NCI-H82 (cell line): Measurements from ENCODE around the gene ITGA2B.
"Not testable (repeated sequence)": the region's sequence is repeated elsewhere in the genome, so short reads cannot be mapped to it uniquely, and the experiment has no call there.

Experiments
- DNase-seq: peaks from one replicate; lab custom pipeline; 2025; lab: John Stamatoyannopoulos, UW

The ITGA2B gene

DNA sequence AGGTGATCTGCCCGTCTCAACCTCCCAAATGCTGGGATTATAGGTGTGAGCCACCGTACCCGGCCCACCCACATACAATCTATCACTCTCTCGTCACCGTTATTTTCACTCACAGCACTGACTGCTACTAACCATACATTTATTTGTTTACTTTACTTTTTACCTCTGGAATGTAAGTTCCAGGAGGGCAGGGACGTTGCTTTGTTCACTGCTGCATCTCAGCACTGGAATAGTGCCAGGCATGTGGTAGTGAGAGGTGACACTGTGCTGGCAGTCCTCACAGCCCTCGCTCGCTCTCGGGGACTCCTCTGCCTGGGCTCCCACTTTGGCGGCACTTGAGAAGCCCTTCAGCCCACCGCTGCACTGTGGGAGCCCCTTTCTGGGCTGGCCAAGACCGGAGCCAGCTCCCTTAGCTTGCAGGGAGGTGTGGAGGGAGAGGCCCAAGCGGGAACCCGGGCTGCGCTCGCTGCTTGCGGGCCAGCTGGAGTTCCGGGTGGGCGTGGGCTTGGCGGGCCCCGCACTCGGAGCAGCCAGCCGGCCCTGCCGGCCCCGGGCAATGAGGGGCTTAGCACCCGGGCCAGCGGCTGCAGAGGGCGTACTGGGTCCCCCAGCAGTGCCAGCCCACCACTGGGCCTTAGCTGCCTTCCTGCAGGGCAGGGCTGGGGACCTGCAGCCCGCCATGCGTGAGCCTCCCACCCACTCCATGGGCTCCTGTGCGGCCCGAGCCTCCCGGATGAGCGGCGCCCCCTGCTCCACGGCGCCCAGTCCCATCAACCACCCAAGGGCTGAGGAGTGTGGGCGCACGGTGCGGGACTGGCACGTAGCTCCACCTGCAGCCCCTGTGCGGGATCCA lies 20.8 kb downstream of the ITGA2B start:
- not testable (repeated sequence) for DNase-seq

DNA sequence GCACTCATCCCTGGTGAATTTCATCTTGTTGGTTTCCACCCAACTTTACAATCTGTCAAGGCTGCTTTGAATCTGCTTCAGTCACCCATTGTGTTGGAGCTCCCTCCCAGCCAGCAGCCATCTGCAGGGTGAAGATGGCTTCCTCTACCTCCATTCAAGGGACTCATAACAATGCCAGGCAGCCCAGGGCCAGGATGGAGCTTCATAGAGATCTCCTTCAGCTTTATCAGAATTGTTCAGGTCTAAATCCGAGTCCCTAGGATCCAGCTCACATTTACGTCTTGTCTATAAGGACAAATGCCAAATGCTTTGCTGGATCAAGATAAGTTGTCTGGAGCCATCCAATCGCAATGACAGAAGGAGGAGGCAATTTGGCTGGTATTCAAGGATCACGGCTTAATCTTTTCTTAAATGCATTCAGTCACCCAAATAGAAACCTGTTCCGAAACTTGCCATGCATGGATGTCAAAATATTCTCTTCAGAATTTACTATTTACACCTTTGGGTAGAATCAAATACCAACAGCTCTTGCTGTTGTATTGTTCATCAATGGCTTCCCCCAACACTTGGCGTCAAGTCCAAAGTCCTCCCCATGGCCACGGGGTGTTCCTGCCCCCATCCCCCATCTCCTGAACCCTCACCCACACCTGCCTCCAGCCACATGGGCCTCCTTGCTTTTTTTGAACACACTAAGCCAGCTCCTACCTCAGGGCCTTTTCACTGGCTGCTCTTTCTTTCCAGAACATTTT lies 22.0 kb downstream of the ITGA2B start:
- peak; percentile 72 for DNase-seq

DNA sequence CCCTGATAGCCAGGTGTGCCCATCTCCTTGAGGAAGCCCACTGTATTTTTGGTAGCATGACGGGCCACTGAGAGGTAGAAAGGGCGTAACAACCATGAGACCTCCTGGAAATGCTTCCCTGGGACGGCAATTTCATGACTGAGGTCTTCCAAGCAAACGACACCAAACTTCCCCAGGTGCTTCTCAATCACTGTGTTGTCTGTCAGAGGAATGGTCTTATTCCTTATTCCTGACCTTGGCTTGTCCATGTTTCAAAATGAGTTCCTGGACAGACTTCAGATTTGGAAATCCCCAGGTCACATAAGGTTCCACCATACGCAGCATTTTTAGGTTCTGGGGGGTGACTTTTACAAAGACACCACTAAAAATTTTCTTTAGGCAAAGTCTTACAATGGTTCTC lies 24.4 kb downstream of the ITGA2B start:
- DNase-seq, result not testable (repeated sequence)

DNA sequence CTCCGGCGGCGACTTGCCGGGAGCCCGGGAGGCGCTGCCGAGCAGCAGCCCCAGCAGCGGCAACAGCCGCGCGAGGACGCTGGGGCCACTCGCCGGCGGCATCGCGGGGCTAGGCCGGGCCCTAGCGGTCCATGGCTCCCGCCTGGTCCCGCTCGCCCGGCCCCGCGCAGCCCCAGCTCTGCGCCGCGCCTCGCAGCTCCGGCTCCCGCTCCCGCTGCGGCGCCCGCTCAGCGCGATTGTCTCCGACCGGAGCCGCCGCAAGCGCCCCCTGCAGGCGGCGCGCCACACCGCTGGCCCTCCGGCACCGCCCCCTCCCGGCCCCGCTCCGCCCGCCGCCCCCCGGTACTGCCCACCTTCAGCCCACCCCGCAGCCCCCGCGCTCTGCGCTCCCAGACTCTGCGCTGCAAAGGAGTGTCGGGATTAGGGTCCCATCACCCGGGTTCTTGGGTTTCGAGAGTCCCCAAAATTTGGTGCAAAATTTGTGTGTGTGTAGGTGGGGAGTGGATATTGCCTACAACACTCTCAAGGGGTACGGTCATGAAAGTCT lies 25.8 kb downstream of the ITGA2B start, which contains the start of gene FAM171A2:
Gene FAM171A2 (minus strand): TSS at position 241 of the 547 bp plus-strand sequence. CDS start 139 bp downstream, at position 102.
- DNase-seq, result peak; percentile 81

DNA sequence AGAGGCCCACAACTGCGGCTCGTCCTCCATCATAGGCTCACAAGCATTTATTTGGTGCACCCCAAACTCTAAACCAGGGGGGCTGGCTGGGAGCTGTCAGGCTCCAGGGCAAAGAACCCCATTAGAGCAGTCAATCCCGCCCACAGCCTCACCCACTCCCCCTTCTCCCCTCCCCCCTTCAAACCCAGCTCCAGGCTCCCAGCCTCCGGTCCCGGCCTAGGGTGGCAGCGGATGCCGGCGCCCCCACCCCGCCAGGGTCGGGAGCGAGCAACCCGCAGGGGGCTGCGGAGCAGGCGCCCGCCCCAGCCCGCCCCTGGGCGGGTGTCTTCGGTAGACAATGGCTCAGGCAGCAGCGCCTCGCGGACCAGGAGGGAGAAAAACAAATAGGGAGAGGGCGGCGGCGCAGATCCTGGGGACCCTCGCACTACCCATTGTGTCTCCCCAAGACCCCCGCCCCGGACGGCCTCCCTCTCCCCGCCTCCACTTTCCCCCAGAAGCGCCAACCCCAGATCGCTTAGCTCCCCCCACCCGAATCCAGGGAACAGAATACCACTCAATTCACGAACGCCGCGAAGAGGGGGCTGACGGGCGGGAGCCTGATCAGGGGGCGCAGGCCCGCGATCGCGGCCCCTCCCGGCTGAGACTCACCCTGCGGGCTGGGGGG lies 26.4 kb downstream of the ITGA2B start:
- peak; percentile 65 for DNase-seq

DNA sequence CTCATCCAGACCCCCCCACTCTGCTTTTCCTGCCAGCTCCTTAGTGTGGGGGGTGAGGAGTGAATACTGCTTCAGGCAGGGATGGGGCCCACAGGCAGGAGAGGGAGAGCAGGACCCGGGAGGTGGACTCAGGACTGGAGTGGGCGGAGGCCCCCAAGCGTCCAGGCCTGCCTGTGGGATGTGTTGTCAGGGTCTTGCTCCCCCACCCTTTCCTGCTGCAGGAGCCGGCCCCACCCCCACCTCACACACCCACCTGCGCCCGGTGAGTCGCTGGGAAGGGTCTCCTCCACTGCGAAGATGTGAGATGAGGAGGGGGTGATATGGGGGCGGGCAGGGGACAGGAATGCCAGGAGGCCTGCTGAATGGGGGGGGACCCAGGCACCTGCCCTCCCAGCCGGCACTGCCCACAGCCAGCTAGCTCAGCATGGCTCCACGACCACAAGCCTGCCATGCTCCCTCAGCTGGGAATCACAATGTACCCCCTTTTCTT lies 26.9 kb downstream of the ITGA2B start:
- DNase-seq, result peak; percentile 32

DNA sequence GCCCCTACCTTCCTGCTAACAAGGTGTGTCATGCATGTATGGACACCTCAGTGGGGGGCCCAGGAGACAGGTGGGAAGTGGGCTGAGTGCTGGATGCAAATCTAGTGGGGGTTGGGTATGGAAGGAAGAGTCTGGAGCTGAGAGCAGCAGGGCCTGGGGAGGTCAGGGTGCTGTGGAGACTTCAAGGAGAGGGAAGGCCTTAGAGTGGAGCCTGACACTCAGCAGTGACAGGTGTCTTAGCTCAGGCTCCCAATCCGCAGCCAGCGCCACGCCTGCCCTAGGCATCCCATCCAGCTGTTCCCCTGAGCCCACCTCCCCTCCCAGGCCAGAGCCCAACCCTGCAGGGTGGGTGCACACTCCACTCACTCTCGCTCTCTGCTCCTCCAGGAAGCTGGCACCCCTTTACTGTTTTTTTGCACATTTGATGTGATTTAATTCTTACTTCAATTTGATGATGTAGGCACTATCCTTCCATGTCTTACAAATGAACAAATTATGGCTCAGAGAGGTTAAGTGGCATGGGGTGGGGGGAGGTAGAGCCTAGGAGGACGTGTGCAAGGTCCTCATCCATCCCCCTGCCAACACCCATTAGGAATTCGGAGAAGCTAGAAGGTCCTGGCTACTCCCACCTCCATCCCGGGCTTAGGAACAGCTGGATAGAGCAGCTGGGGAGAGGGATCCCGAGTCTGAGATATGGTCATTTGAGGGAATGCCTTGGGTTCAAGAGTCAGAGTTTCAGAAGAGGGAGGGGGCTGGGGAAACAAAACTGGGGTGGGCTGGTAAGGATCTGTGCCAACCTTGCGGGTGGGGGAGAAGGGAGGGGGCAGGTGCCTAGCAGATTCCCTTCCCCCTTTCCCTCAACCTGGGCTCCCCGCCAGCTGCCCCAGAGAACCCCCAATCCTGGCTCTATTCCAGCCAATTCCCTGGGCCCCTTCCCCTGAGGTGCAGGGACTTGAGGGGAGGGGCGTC lies 27.9 kb downstream of the ITGA2B start:
- peak; percentile 70 for DNase-seq

DNA sequence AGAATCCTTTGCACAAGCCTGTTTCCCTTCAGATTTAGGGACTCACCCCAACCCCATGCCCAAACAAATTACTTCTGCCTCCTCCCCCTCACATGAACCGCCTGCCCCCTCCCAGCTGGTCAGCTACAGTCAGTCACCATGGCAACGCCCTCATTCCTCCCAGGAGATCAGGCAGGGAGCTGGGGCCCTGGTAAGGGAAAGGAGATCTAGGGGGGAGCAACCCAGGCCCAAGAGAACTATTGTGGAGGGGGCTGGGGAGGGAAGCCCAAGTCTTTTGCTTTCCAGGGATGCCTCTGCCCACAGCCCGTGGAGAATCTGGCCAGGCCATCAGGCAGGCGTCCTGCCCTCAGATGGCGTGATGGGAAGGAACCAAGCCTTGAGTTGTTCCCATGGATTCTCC lies 28.6 kb downstream of the ITGA2B start:
- DNase-seq, result peak; percentile 52

DNA sequence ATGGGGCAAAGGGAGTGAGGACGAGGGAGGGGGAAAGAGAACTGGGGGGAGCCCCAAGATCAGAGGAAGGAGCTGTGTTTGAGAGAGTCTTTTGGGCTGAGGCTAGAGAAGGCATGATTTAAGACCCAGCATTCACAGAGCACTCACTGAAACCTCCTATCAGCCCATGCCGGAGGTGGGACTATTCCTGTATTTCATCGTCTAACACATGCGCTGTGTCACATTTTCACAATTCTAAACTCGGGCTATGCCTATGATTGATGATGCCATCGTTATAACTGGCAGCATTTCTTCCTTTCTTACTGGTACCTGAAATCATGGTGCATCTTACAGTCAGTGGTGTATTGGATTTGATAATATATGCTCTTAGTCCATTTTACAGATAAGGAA lies 29.3 kb downstream of the ITGA2B start:
- no peak for DNase-seq

DNA sequence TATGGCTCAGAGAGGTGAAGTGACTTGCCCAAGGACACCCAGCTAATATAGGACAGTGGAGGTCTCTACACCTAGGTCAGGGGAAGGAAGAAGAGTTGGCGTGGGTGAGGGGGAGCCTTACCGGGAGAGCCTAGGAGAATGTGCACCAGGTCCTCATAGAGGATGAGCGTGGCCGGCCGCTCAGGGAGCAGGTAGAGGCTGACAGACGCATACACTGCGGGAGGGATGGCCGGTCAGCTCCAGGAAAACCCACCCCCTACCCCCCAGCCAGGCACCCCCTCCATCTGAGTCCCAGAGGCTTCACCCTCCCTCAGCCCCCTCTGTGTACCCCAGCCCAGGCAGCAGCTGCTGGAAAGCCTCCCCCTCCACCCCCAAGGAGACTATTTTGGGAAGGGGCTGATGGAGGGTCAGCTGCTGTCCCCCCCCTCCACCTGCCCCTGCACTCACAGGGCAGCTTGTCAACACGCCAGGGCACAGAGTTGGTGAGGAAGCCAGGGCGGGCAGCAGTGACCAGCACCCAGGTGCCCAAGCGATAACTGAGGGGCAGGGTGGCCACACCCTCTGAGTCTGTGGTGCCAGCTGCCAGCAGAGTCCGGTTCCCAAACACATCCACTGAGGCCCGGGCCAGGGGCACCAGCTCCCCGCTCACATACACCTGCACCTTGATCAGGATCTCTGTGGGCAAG lies 29.8 kb downstream of the ITGA2B start:
- DNase-seq, result no peak

DNA sequence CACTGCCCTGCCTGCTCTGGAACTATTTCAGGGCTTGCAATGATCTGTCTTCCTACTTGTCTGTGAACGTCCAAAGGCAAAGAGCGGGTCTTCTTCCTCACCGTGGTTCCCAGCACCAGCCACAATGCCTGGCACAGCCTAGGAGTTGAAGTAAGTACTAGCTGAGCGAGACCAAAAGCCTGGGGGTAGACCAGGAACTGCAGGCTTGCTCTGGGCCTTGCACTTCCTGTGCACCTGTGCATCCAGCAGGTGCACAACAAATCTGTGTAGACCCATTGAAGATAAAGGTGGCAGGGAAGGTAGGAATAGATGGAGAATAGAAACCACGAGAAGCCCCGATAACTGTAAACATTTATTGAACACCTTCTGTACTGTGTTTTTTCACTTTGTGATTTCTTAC lies 30.4 kb downstream of the ITGA2B start:
- DNase-seq, result no peak

DNA sequence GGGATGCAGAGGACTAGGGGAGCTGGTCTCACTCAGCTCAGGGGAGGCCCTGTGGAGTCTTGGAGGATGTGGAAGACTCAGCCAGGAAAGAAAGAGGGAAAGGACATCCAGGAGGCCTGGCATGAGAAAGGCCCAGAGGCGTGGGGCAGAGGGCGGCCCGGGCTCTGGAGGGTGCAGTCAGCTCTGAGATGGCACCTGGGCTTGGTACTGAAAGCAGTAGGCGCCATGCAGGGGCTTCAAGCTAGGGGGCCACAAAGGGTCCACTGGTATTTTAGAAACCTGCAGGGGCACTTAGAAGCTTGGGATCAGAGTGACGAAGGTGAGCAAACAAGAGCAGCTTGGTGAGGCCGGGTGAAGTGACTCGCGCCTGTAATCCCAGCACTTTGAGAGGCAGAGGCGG lies 31.4 kb downstream of the ITGA2B start:
- DNase-seq, result no peak

DNA sequence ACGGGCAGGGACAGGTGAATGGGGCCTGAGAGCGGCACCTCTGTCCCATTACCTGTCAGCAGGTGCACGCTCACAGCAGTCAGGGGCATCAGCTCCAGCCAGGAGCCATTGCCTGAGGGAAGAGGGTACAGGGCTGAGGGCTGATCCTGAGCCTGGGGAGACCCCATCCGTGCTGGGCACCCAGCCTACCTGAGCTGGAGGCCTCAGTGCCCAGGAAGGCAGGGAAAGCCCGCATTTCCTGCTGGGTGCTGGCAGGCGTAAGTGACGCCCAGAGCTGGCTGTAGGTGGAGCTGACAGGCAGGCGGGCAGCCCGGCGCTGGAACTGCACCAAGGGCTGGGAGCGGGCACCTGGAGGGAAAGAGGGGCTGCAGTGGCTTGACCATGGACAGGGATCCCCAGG lies 33.2 kb downstream of the ITGA2B start:
- no peak for DNase-seq

DNA sequence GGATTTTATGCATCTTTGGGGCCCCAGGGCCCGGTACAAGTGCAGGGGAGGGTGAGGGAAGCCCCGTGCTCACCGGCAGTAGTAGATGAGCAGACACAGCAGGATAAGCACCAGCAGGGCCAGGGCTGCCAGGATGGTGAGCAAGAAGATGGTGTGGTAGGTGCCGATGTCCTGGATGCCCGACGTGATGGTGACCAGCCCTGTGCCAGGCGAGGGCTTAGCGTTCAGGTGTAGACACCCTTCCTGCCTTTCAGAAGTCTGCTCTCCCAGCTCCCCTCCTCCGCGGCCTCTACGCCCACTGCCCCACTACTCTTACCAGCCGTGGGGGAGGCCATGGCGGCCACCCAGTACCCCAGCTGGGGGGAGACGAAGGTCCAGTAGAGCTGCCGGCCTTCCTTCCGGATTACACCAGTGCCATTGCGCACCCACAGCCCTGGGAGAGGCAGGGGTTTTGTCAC lies 33.8 kb downstream of the ITGA2B start:
- DNase-seq, result no peak

DNA sequence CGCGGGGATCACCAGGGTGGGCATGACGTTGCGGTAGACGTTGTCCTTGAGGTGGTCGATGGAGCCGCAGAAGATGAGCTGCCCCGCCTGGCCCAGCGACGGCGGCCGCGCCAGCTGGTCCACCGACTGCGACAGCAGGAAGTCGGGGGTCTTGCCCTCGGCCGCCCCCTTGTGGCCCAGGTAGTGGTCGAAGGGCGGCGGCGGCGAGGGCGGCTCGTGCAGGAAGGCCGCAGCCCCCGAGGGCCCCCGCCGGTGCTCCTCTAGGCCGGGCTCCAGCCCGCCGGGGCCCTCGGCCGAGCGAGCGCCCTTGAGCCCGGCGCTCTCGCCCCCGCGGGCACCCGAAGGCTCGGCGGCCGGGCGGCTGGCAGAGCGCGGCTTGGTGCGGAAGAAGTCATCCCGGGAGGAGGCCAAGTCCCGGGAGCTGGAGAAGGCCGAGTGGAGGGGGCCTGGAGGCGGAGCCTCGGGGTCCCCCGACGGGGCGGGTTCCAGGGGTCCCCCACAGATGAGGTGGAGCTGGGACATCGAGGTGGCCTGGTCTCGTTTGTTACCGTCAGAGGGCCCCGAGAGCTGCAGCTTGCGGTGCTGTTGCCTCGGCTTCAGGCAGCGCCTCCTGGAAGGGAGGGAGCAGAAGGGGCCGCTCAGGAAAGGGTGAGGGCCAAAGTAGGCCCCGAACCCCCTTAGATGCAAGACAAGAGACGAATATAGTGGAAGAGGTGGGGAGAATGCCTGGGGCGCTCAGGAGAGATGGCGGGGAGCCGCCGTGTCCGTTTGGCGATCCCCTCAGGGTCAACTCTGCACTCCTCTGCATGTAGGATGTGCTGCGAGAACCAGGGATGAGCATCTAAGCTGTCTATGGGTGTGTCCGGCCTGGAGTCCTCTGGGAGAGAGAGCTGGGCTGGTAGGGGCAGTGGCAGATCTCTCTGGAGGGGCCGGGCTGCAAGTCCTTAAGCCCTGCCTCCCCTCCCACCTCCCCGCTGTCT lies 34.6 kb downstream of the ITGA2B start:
- peak; percentile 85 for DNase-seq

DNA sequence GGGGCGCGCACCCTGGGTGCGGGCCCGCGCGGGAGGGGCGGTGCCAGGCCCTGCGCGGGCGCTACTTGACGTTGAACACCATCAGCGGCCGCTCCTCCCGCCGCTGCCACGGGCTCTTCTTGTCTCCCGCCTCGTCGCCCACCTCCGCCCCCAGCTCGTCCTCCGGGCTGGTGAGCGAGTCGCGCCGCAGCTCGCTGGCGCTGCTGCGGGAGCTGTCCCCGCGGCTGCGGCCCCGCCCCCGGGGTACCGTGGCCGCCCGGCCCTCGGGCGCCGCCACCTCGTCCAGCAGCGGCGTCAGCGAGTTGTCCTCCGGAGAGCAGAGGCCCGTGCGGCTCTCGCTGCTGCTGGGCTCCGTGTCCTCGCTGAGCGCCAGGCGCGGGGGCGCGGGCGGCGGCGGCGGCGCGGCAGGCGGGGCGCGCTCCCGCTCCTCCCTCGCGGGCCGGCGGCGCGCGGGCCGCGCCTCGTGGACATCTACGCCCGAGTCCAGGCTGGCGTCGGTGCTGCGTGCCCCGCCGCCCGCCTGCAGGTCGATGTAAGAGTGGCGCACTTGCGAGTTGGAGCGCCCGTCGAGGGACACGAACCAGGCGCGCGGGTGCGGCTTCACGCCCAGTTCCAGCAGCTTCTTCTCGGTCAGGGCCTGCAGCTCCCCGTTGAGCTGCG lies 35.6 kb downstream of the ITGA2B start:
- DNase-seq, result no peak

DNA sequence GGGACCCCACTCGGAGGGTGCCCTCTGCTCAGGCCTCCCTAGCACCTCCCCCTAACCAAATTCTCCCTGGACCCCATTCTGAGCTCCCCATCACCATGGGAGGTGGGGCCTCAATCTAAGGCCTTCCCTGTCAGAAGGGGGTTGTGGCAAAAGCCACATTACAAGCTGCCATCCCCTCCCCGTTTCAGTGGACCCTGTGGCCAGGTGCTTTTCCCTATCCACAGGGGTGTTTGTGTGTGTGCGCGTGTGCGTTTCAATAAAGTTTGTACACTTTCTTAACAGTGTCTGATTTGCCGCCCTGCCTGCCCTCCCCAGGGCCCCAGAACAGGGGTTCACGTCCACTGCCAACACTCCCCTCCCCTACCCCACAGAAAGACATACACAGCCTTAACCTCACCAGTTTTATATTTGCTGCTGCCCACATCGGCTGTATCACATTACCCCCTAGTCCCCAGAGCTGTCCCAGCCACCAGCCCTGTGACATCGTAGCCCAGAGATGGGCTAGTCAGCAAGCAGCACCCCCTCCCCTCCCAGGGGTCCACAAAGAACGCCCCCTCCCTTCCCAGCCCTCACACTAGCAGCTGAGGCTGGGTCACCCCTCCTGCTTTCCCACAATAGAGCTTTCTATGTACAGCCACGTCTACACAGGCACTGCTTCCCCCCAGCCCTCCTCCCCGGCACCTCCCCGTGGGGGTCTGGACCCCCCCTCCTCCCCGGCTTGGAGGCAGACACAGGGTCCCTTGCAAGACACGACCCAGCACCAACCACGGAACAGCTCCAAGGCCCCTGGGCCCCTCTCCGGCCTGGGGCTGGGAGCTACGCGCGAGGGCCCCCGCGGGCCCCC lies 36.4 kb downstream of the ITGA2B start:
- DNase-seq, result no peak
